BE2C (cell line): ENCODE results near the gene PC.

Experiments used
- DNase-seq: peaks from one replicate; pipeline ENCODE4 v3.0.0-alpha.2; 2020
- H3K27me3 ChIP-seq: fragments of 250-450 bp; sonication (Bioruptor Pico); 2 replicates; pipeline ENCODE4 v1.5.1; 2020; ENCODE audit warnings: mild to moderate bottlenecking
- H3K36me3 ChIP-seq: fragments of 250-450 bp; sonication (Bioruptor Pico); 2 replicates; pipeline ENCODE4 v1.5.1; 2020; ENCODE audit warnings: mild to moderate bottlenecking
- H3K4me1 ChIP-seq: fragments of 250-450 bp; sonication (Bioruptor Pico); 2 replicates; pipeline ENCODE4 v1.5.1; 2020
- H3K4me3 ChIP-seq: 2 replicates; pipeline ENCODE4 v1.5.1; 2011; ENCODE audit warnings: low read depth, low read length
- H3K9me3 ChIP-seq: fragments of 250-450 bp; sonication (Bioruptor Pico); 2 replicates; pipeline ENCODE4 v1.5.1; 2020
- CTCF ChIP-seq: IDR thresholded peaks from 2 replicates; pipeline ENCODE4 v1.5.1; 2012; ENCODE audit warnings: mild to moderate bottlenecking, low read depth, low read length

The PC gene

GRCh38 chr11:66901964-66902390, 56.2 kb downstream of the PC start:
- no peak overlapping the region for H3K4me3 ChIP-seq
- H3K27me3 ChIP-seq, result no peaks in the 10 kb centered on the region
- DNase-seq, result no peak
- H3K36me3 ChIP-seq, result no peaks in the 10 kb centered on the region
- H3K9me3 ChIP-seq, result no peaks in the 10 kb centered on the region
- TF ChIP-seq CTCF, result no peak
- H3K4me1 ChIP-seq, result no peaks in the 10 kb centered on the region; the same call in none of the 2 replicates

GRCh38 chr11:66894141-66894540, 64.0 kb downstream of the PC start:
- H3K36me3 ChIP-seq, result no peaks in the 10 kb centered on the region
- DNase-seq, result no peak
- H3K4me3 ChIP-seq, result no peak overlapping the region
- no peak for TF ChIP-seq CTCF
- H3K9me3 ChIP-seq, result no peaks in the 10 kb centered on the region
- H3K27me3 ChIP-seq, result no peaks in the 10 kb centered on the region
- H3K4me1 ChIP-seq, result peaks cover 5% of the 10 kb centered on the region; the same call in 1 of the 2 replicates

GRCh38 chr11:66892911-66893310, 65.3 kb downstream of the PC start:
- Histone ChIP-seq H3K4me3 (no peak overlapping the region), H3K27me3 (no peaks in the 10 kb centered on the region), H3K4me1 (peaks cover 5% of the 10 kb centered on the region; the same call in 1 of the 2 replicates), H3K9me3 (no peaks in the 10 kb centered on the region), H3K36me3 (no peaks in the 10 kb centered on the region)
- TF ChIP-seq CTCF, result no peak
- no peak for DNase-seq

GRCh38 chr11:66891851-66892660, 66.1 kb downstream of the PC start:
- peaks cover 11% of the 10 kb centered on the region for H3K4me1 ChIP-seq
- H3K9me3 ChIP-seq, result no peaks in the 10 kb centered on the region
- no peaks in the 10 kb centered on the region for H3K36me3 ChIP-seq
- no peaks in the 10 kb centered on the region for H3K27me3 ChIP-seq
- TF ChIP-seq CTCF, result no peak
- DNase-seq, result peak; percentile 61
- H3K4me3 ChIP-seq, result no peak overlapping the region

- TF ChIP-seq CTCF, result no peak
- Histone ChIP-seq H3K36me3 (no peaks in the 10 kb centered on the region), H3K4me1 (peaks cover 26% of the 10 kb centered on the region), H3K27me3 (no peaks in the 10 kb centered on the region), H3K9me3 (no peaks in the 10 kb centered on the region), H3K4me3 (no peak overlapping the region)
- DNase-seq, result no peak
Measured at GRCh38 chr11:66889960-66890359, 68.2 kb downstream of the PC start.

GRCh38 chr11:66888282-66888681, 69.9 kb downstream of the PC start:
- DNase-seq, result no peak
- peaks cover 27% of the 10 kb centered on the region for H3K4me1 ChIP-seq
- no peaks in the 10 kb centered on the region for H3K27me3 ChIP-seq
- no peak for TF ChIP-seq CTCF
- no peak overlapping the region for H3K4me3 ChIP-seq
- no peaks in the 10 kb centered on the region for H3K9me3 ChIP-seq
- no peaks in the 10 kb centered on the region for H3K36me3 ChIP-seq
